Measurements from ENCODE around the gene CC2D2B.
"Not testable (repeated sequence)": the region's sequence is repeated elsewhere in the genome, so short reads cannot be mapped to it uniquely, and the experiment has no call there.

The CC2D2B gene

DNA sequence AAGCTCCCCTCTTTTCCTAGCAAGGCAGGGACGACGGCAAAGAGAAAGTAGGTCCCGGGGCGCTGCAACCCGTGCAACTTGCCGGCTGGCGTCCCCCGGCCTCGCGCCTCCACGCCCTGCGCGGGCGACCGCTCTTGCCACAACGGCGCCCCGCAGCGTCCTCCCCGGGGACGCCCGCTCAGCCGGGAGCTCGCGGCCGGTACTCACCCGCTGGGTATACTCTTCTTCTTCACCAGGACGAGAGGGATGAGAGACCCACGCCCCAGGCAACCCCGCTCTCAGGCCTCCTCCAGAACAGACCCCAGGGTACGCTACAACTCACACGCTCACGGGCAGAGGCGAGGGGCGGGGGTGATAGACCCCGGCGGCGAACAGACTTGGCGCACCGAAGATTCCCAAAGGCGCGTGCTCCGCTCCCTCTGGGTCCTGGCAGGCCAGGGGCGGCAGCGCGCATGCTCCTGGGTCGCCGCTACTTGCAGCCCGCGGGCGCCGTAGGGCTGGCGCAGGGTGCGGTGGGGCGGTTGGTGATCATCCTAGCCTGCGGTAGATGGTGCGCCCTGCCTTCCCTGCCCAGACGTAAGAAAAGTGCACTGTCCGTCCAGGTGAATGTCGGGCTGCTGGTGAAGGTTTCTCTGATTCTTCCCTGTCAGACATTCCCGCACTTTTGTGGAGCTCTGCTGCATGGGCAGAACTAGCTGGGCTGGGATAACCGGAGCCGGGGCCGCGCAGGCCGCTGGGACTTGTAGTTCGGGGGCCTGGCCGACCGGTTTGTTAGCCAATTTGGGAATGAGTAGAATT lies at the start of gene CC2D2B:
TSS of gene CC2D2B (plus strand) at position 520 of the 798 bp plus-strand sequence. CDS start 3,349 bp downstream, outside the sequence.
- DNase-seq, result peak; percentile 89

GRCh38 chr10:95860166-95860940 lies 47.4 kb upstream of the CC2D2B start:
- DNase-seq, result no peak

DNA sequence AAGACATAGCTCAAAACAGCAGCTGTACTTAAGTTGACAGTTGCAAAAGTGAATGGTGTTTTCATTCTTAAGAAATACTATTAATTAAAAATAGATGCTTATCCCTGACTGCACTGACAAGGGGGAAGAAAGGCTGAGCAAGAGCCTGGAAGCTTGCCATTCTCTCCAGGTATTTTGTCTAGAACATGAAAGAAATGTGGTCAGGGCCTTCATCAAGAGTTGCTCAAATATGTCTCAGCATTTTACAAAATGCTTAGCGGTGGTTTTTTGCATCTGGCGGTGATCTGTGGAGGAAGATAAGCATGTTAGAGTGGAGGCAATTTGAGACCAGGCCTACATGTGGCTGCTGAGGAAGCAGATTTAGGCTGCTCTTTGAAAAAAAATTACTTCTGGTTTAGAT lies 46.4 kb upstream of the CC2D2B start:
- no peak for DNase-seq

- peak; percentile 52 for DNase-seq
Measured at GRCh38 chr10:95864906-95865813, 42.6 kb upstream of the CC2D2B start.

GRCh38 chr10:95865814-95866466 lies 41.8 kb upstream of the CC2D2B start:
- DNase-seq, result no peak

DNA sequence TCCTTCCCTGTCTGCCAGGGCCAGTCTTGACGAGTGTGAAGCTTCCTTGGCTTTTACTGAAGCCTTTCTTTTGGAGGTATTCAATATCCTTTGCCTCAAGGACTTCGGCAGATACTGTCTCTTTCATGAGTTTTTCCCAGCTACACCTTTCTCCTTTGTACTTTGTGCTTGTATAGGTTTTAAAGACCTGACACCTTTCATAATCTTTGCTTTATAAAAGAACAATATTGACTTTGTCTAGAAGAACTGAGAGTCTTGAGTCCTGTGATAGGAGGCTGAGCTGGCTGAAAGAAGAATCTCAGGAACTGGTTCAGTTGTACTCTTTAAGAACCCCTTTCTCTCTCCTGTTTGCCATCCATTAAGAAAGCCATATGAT lies 41.3 kb upstream of the CC2D2B start:
- DNase-seq, result no peak

DNA sequence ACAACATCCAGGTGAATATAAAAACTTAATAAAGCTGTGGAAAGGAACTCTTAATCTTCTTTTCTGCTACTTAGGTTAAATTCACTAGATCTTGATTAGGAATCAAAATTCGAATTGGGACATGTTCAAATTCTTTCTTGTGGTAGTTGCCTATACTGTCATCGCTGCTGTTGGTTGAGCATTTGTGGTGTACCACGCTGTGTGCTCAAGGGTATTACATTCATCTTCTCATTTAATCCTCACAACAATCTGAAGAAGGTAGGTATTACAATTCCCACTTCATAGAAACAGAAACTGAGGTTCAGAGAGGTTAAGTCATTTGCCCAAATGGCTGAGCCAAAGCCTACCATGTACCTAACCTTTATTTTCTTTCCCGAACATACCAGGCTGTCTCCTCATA lies 39.9 kb upstream of the CC2D2B start:
- no peak for DNase-seq

GRCh38 chr10:95872158-95872711 lies 35.5 kb upstream of the CC2D2B start:
- no peak for DNase-seq

DNA sequence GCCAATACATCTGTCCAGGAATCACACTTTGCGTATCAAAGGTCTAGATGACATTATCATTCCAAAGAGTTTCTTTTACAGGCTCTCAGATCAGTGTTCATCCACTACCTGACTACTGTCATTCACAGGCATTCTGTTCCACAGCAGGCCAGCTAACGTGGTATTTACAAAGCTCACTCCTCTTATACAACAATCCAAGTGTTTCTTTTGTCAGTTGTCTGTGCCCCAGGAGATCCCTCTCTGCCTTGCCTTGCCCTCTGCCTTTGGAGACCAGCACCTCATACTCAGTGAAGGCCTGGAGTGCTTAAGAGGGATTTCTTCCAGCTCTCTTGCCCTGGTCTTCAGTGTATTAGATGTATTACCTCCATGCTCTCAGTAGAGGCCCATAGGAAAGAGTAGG lies 34.6 kb upstream of the CC2D2B start:
- no peak for DNase-seq

DNA sequence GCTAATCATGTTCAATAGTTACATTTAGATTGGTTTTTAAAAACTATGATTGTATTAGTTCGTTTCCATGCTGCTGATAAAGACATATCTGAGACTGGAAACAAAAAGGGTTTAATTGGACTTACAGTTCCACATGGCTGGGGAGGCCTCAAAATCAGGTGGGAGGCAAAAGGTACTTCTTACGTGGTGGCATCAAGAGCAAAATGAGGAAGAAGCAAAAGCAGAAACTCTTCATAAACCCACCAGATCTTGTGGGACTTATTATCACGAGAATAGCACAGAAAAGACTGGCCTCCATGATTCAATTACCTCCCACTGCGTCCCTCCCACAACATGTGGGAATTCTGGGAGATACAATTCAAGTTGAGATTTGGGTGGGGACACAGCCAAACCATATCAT lies 34.1 kb upstream of the CC2D2B start:
- DNase-seq, result no peak

GRCh38 chr10:95874783-95875182 lies 33.0 kb upstream of the CC2D2B start:
- DNase-seq, result not testable (repeated sequence)

DNA sequence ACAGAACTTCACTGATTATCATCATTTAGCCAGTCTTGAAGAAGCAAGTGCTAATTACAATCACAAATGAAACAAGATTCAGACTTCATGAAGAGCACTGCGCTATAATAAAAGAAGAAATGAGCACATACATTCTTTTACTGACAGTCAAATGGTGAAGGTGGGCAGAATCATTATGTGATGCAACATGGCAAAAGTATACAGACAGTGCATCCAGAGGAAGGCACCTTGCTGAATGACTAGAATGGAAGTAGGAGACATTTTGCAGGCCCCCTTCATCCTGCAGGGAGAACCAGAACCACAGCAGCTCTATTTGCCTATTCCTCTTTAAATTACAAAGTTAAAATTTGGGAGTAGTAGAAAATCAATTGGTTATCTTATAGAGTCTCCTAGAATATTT lies 31.0 kb upstream of the CC2D2B start:
- DNase-seq, result no peak

DNA sequence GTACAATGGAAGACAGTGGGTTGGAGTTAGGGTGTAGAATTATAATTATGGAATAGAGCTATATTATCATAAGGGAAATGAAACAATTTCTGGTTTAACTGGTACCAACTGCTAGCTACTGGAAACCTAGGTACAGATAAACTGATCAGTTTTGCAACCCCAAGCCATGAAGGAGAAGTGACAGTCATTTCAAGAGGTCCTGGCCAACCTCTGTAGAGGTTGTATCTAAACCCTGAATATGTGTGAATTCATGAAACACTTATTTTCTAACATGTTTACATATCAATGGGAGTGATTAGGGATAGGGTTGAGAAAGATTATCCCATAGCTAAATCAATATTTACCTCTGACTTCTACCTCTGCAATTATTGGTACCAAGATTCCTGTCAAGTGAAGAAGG lies 29.9 kb upstream of the CC2D2B start:
- DNase-seq, result no peak

GRCh38 chr10:95880704-95881103 lies 27.1 kb upstream of the CC2D2B start:
- no peak for DNase-seq

DNA sequence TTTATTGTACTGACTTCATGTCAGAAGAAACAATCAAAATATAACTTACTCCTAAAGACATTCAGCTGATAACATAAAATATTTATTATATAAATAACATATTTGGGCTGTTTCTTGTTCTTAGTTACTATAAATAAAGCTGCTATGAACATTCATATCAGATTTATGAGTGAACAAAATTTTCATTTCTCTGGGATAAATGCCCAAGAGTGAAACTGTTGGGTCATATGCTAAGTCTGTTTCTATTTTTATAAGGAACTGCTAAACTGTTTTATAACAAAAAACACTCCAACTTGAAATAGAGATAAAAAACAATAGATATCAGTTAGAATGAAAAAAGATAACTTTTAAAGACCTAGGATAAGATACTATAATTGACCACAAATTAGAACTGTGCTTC lies 26.5 kb upstream of the CC2D2B start:
- no peak for DNase-seq

DNA sequence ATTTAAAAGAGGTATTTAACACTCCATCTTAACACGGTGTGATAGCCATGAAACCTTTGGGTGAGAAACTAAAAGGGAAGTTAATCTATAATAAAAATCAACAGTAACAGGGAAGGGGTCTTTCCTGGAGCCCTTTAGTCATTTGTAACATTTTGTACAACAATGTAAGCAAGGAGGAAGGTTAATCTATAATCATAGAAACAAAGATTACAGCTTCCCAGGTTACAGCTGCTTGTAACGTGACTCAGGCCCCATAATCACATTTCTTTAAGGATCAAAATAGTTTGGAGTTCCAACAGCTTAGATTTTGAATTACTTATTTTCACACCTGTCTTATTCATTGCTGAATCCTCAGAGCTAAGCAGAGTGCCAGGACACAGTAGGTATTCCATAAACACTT lies 17.9 kb upstream of the CC2D2B start:
- no peak for DNase-seq

DNA sequence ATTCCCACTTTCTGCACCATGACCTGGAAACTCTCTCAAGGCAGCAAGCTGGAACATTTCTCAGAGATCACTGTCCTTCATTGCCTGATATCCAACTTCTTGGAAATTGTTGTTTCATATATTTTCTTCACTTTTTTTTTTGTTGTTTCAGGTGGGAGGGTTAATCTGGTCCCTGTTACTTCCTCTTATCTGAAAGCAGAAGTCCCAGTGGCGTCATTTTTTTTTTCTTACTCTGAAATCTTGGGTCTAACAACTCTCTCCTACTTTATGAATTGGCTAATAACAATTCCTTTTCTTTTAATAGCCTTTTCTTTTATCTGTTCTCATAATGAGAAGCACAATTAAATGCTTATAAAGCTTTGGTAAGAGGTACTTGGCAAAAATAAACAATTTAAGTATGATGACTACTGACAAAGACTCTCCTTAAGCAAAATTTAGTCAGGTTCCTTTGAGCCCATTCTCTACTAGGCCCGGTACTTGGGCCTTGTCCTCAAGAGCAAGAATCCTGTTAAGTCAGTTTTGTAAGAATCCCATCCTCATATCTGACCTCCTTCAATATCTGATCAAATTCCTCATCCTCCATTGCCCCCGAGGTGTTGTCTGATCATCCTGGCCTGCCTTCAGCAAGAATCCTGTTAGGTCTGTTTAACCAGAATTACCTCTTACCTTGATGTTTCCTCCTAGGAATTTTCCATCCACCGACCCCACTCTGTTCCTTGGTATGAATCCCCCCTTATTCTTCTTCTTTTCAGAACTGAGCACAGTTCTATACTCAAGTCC lies 11.5 kb upstream of the CC2D2B start:
- no peak for DNase-seq

DNA sequence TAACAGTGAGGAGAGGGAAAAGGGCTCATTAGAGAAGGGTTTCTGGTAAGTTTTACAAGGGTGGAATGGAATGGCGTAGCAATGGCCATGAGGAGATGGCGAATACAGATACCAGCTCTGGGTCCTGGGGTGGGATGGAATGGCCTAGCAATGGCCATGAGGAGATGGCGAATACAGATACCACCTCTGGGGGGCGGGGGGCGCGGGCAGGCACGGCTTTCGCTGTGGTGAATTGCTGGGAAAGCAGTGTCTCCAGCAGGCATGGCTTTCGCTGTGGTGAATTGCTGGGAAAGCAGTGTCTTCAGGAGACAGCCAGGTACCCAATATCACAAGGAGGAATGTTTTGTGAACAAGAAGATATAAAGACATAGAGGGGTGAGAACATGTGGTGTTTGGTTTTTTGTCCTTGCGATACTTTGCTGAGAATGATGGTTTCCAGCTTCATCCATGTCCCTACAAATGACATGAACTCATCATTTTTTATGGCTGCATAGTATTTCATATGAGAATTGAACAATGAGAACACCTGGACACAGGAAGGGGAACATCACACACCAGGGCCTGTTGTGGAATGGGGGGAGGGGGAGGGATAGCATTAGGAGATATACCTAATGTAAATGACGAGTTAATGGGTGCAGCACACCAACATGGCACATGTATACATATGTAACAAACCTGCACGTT lies 1.7 kb upstream of the CC2D2B start:
- not testable (repeated sequence) for DNase-seq

DNA sequence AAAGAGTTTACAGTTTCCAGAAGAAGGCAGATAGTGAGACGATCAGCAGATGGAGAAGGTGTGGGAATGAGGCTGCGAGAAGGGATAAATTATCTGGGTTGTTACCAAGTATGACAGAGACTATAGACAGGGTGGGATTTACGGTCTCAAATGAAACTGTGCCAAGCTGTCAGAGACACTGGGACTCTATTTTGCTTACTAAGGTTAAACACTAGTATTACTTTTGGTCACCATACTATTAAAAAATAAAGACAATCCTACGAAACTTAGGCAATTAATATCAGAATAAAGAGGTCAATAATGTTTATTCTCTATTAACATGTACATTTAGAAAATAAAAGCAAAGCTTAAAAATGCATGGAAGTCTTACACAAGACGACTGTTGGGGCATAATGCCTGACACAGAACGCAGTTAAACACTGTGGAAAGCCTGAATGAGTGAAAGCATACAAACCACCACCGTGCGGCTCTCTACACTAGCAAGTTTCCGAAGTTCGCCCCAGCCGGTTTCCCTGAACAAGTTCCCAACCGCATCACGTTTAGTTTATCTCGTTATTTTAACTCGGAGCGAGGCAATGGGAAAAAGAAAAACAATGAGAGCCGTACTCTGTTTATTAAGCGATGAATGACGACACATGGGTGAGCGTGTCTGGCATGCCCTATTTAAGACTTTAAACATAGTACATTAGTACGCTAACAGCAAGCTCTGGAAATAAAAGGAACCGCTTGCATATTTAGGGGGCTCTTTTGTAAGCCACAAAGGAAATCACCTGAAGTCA lies 909 bp upstream of the CC2D2B start:
- DNase-seq, result peak; percentile 66

- DNase-seq, result no peak
Measured at GRCh38 chr10:95908450-95908849, 675 bp downstream of the CC2D2B start.
